Stromal cell of bone marrow (primary cell): ENCODE data around the gene TESK1.

Experiments
- DNase-seq: peaks from one replicate; pipeline ENCODE4 v3.0.0-alpha.2; 2012; ENCODE audit warnings: low read depth

Gene TESK1

GRCh38 chr9:35646533-35647265 is 41.6 kb downstream of the TESK1 start:
- DNase-seq: peak; percentile 76

GRCh38 chr9:35649431-35650340 is 44.6 kb downstream of the TESK1 start:
- DNase-seq: no peak

- no peak for DNase-seq
Measured at GRCh38 chr9:35650341-35651158, 45.5 kb downstream of the TESK1 start, which contains the start of gene SIT1. Gene SIT1, minus strand, starts transcription at chr9:35650931. Its CDS starts 78 bp downstream, at chr9:35650853.

GRCh38 chr9:35651956-35652828 is 47.1 kb downstream of the TESK1 start:
- DNase-seq: no peak

GRCh38 chr9:35652829-35653209 is 47.8 kb downstream of the TESK1 start:
- DNase-seq: no peak

- DNase-seq: no peak
Measured at GRCh38 chr9:35653611-35654010, 48.5 kb downstream of the TESK1 start.

- no peak for DNase-seq
Measured at GRCh38 chr9:35656348-35656747, 51.3 kb downstream of the TESK1 start.

- DNase-seq: no peak
Measured at GRCh38 chr9:35656831-35657545, 51.9 kb downstream of the TESK1 start.

- peak; percentile 98 for DNase-seq
Measured at GRCh38 chr9:35657546-35658136, 52.6 kb downstream of the TESK1 start, which contains the start of gene RMRP. Gene RMRP, minus strand, starts transcription at chr9:35658019.

- DNase-seq: no peak
Measured at GRCh38 chr9:35658137-35658967, 53.3 kb downstream of the TESK1 start, which contains the start of gene CCDC107. Gene CCDC107, plus strand, starts transcription at chr9:35658292. Its CDS starts 88 bp downstream, at chr9:35658380.

GRCh38 chr9:35658968-35659220 is 53.8 kb downstream of the TESK1 start:
- no peak for DNase-seq

GRCh38 chr9:35659340-35659739 is 54.3 kb downstream of the TESK1 start:
- DNase-seq: peak; percentile 56
